Inferior parietal cortex (tissue), 1 donor: ENCODE data around the gene EMCN.
A peak's percentile ranks its signal among the peaks of the same experiment; 100 is the strongest.
"Not testable (repeated sequence)": the region's sequence is repeated elsewhere in the genome, so short reads cannot be mapped to it uniquely, and the experiment has no call there.

ENCODE experiments used
- DNase-seq: peaks from one replicate; pipeline ENCODE4 v3.0.0-alpha.2; 2016; ENCODE audit errors: extremely low spot score

The EMCN gene, protein sequence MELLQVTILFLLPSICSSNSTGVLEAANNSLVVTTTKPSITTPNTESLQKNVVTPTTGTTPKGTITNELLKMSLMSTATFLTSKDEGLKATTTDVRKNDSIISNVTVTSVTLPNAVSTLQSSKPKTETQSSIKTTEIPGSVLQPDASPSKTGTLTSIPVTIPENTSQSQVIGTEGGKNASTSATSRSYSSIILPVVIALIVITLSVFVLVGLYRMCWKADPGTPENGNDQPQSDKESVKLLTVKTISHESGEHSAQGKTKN

DNA sequence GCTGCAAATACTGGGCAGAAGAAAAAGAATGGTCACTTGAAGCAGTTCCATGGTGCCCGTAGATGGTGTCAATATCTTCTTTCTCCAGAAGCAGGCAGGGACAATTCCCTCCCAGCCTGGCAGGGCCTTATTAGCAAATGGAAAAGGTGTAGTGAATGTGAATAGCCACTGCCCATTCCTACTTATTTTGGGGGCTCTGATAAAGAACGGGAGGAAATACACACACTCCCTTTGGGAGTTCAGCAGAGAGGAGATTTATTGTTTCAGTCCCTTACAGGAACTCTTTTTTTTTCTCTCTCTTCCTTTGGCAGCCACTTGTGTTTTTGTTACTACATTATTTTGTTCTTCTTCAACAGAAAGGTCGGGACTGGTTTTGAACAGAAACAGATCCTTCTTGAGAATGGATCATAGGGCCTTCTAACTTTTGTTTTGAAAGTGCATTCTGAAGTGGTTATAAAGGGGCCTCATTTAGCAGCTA, at the start of gene EMCN:
EMCN (minus strand) TSS at position 159 of the 478 bp plus-strand sequence; CDS start at position 51, 108 bp downstream.
- no peak for DNase-seq

DNA sequence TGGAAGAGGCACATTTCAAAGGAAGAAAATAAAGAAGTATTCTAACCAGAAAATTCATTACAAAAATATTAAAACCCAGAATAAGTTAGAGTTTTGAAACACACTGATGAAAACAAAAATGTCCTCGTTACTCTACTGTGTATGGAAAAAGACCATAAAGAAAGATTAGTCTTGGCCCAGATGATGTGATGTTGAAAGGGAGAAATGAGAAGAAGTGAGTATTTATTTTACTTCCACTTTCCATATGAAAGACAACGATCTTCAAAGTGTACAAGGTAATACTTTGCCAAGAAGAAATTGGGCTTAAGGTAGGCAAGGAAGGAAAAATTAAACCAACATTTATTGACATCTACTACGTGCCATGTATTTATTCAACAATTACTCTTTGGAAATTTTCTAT, 48.6 kb upstream of the EMCN start:
- DNase-seq, result no peak

DNA sequence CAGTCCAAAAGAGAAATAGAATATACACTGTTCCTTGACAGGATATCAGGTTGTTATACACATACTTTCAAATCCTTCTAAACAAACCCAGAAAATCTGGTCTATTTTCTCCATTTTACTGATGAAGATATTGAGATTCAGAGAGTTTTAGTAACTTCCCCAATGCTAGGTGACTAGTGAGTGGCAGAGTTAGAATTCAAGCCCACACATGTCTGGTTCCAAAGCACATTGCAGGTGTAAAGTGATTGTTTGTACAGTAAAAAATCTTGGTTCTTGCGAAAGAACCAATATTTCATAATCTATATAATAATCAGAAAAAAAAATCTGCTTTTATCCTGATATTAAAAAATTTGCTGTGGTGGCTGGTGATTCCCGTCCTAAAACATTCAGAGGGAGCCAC, 39.5 kb upstream of the EMCN start:
- no peak for DNase-seq

DNA sequence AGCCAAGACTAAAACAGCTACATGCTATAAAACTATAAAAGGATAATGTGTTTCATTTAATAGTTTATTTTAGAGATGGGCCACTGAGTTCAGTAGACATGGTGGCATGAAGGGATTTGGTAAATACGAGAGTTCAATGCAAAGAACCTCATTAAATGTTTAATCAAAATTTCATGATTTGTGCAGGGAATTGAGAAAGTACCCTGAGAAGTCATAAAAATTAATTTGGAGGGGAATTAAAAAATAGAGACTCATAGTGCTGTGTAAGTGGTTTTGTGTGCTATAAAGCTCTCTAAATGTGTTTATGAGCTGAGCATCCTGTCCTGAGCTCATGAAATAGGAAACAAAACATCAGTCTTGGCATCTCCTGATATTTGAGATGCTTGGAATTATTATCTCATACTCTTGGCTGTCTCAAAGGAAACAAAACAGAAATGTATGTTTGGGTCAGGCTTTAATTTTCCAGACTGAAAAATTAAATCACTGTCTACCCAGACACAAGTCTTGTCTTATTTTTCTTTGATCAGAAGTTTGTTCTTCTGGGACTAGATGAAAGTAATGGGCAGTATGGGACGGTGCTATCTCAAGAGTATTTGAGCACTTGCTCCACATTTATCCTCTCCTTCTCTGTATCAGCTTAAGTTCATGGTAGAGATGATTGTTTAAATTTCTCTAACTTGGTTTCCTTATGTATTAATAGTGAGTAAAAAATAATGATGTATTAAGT, 38.0 kb upstream of the EMCN start:
- no peak for DNase-seq

DNA sequence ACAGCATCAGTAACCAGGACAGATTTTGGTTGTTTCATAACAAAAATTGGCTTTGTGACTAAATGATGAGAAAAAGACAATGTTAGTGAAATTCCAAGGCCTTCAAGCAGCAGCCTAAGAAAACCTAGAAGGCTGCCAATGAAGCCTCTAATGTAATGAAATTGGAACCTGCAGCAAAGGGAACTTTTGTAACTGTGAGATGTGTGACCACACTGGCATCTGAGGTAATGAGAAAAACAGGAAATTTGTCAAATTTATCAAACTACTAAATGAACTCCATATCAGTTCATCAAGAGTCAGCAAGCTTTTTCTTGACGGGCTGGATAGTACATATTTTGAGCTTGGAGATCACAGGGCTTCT, 30.4 kb upstream of the EMCN start:
- no peak for DNase-seq

DNA sequence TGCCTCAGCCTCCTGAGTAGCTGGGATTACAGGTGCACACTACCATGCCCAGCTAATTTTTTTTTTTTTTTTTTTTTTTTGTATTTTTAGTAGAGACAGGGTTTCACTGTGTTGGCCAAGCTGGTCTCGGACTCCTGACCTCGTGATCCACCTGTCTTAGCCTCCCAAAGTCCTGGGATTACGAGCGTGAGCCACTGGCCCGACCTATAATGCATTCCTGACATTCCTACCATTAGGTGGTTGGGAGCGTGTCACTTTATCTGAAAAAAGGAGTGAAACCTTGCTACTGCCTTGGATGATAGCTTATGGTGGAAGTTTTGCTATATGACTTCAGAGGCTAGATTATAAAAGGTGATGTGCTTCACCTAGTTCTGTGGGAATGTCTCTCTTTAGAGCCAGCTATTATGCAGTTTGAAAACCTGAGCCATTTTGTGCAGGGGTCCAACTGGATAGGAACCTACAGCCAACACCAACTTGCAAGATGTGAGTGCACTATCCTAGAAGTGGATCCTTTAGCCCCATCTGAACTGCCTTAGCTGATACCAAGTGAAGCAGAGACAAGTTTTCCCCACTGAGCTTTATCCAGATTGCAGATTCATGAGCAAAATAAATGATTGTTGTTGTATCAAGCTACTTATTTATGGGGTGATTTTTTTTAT, 29.8 kb upstream of the EMCN start:
- no peak for DNase-seq

DNA sequence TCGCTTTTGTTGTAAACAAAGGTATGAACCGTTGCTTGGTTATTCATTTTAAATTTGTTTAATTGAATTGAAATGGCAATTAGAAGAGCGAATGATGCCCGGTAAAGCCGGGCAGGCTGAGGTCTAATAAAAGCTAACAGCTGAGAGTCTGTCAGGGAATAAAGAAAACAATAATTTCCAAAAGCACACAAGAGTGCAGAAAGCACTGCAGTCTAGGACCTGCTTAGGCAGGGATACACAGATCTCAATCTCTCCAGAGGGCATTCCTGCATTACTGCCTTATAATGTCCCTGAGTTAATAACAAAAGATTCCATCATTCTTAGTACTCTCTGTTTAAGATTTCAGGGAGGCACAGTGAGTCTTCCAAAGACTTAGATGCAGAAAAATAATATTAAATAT, 27.6 kb upstream of the EMCN start:
- no peak for DNase-seq

DNA sequence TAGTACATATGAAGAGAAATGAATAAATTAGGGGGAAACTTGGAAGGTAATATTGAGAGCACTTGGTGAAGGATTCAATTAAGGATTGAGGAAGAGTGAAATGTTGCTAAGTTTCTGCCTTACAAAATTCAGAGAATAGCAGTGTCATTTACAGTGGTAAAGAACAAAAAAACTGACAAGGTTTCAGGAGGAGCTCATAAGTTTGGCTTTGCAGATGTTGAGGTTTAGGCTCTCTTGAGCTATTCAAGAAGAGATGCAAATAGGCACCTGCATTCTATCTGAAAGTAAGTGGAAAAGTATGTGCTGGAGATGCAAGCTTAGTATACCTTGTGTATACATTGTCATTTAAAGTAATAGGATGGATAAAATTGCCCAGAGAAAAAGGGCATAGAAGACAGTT, 22.3 kb upstream of the EMCN start:
- no peak for DNase-seq

DNA sequence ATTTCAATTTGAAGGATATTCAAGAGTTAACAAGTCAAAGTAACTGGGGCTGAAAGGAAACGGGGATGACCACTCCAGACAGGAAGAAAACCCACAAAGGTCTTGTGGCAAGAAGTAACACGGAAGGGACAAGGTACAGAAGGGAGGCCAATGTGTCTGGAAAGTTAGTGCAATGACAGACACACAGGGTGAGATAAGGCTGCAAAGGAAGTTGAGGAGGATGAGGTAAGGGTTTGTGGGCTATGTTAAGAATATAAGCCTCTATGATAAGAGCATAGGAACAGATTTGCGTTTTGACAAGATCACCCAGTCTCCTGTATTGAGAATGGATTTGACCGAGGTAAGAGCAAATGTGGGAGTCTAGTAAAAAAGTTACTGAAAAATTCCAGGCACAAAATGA, 21.9 kb upstream of the EMCN start:
- no peak for DNase-seq

DNA sequence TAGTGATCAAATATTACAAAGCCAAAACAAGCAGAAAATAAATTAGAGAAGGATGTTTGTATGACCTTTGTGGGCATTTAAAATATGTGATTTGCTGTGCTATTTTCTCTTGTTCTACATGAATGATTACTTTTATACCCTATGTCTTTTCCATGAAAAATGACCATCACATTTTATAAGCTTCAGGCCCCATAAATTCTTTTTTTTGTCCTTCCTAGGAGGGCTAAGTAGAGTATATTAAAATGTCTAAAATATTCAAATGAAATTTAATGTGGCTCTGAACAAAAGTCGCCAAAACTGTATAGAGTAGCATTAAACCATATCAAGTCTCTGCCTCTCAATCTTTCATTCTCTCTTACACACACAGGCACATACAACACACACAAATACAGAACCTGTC, 15.9 kb upstream of the EMCN start:
- DNase-seq, result no peak

DNA sequence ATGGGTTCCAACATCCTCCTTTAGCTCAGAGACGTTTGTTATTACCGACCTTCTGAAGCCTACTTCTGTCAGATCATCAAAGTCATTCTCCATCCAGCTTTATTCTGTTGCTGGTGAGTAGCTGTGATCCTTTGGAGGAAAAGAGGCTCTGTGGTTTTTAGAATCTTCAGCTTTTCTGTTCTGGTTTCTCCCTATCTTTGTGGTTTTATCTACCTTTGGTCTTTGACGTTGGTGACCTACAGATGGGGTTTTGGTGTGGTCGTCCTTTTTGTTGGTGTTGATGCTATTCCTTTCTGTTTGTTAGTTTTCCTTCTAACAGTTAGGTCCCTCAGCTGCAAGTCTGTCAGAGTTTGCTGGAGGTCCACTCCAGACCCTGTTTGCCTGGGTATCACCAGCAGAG, 12.3 kb upstream of the EMCN start:
- DNase-seq, result not testable (repeated sequence)

DNA sequence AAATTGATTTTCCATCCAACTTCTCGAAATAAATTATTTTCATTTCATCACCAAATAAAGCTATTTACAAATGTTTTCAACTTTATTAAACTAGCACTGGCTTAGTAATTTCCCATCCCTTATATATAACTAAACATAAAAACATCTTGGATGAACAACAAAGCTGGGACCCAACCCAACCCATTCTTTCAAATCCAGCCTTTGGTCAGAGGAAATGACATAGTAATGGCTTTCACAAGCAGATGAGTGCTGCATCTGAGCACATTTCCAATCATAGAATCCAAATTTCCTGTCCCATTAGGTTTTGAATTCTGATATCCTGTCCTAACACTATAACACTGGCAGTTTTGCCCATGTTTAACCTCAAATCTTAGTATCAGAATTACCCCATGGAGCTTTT, 7.9 kb upstream of the EMCN start:
- no peak for DNase-seq

DNA sequence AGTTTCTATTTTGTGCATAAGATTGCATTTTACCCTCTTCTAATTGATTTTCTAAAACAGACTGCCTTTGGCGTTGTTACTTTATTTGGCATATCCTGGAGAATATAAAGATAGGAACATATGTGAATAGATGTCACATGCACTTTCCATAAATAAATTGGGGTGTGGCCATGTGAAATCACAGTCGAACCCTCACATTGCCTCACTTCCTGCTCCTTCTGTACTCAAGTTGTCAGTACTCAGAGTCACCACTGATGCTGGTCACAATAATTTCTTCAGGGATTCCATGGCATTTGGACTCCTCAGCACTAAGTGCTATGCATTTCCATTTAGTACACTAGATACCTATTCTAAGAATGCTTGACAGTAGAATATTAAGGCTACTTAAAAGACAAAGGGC, 1.4 kb upstream of the EMCN start:
- DNase-seq, result no peak

DNA sequence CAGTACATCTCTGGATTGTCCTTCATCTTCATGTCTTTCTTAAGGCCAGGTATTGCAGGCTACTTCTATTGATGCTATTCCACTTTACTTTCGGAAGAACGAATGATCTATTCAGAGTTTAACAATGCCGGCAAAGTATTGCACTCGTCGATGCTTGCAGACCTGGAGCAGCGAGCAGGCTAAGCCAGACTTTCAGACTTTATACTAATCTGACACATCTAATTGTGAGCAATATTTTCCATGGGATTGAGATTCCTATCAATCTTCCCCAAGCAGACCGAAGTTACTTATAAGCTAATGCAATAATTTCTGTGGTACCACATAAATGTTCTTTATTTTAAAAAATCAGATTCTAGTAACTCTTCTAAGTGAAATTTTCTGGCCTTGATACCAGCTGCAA, 1.6 kb downstream of the EMCN start:
- DNase-seq, result no peak

DNA sequence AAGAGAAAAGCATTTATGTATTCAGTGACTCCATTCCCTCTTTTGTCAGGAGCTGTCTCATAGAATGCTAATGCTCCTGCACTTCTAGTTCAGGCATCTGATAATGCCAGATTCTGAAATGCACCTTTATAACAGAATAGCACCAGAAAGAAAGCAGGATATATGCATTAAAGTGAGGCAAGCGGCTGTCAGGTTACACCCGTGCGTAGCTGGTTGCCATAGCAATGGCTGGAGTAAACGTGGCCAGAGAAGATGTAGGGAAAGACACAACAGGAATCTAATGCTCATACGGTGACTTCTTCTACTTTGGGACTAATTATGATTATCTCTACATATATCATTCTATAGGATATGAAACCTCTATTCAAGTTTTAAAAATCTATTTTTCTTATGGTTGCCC, 5.9 kb downstream of the EMCN start:
- no peak for DNase-seq

DNA sequence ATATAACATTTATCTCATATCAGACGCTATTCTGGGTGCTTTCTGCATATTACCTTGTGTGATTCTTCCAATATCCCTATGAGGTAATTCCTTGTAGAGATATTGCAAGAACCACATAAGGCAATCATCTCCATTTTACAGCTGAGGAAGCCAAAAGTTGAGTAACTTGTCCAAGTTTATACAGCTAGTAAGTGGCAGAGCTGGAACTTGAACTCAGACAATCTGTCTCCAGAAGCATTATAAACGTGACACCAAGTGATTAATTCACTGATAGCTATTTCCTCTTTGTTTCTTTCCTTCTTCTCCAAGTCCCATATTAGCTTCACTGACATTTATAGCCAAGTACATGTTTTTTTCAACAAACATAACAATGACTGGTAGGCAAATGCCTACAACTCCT, 7.3 kb downstream of the EMCN start:
- DNase-seq, result no peak

DNA sequence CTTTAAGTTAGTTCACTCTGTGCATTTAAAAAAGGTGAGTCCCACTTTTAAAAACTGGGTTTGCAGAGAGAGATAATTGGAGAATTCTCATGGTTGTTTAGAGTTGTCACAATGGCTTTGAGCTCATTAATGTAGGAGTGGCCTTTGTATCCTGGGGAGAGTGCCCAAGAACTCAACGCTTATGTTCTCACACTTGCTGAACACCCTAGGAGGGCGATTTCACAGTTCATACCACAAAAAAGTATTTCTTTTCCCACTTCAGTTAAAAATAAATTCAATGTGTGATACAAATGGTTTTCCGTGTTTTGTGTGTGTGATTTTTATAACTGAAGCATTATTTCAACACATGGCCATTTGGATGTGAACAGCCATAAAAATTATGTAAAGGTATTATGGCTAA, 8.4 kb downstream of the EMCN start:
- DNase-seq, result peak; percentile 40

DNA sequence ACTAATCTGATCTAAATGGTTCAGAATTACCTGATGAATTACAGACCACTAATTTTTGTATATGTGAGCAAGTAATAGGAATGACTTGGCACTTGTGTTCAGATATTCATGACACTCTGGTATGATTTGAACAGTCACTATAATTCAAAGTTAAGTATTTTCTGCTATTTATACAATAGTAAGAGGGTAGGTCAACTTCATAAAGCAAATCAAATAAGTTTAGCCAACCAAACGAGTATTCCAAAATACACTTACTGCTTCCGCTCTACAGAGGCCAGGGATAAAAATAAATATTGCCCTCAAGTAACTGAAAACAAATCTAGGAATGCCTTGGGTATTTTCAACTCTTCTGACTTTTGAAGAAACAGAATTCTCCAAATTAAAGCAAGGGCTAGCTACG, 9.1 kb downstream of the EMCN start:
- no peak for DNase-seq

DNA sequence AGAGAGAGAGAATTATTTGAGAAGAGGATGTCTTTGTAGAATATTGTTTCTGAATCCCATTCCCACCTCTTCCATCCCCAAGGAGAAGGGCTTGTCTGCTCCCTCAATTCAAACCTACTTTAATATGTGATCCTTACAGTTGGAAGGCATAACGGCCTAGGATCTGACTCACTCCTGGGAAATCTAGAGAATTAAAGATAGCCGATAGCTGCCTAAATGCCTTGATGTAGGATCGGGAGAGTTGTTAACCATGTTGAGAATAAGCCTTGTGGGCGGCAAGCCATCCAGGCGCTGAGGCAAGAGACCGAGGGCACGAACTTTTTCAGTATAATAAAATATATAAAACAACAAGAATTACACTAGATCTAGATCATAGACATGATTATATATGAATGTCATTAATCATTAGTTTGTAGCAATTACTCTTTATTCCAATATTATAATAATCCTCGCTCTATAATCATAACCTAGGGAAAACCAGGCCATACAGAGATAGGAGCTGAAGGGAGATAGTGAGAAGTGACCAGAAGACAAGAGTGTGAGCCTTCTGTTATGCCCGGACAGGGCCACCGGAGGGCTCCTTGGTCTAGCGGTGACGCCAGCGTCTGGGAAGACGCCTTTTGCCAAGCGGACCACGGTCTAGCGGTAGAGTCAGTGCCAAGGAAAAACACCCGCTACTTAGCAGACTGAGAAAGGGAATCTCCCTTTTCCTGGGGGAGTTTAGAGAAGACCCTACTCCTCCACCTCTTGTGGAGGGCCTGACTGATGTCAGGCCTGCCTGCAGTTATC, 13.5 kb downstream of the EMCN start:
- DNase-seq, result no peak

DNA sequence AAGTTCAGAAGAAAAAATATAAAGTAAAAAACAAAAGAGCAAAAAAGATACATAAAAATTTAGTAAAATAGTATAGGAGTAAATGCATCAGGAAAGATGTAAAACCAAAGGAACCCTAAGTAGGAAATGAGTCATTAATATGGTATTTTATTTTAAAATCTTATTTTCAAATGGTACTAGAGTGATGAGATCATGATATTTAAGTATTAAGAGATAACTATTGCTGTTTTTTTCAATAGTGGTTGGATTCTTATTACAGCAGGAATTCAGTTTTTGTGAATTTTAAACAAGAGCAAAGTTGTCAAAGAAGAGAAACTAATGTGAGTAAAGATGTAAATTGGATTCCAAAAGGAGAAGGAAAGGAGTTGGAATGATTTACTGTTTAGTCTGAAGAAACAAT, 20.0 kb downstream of the EMCN start:
- no peak for DNase-seq

DNA sequence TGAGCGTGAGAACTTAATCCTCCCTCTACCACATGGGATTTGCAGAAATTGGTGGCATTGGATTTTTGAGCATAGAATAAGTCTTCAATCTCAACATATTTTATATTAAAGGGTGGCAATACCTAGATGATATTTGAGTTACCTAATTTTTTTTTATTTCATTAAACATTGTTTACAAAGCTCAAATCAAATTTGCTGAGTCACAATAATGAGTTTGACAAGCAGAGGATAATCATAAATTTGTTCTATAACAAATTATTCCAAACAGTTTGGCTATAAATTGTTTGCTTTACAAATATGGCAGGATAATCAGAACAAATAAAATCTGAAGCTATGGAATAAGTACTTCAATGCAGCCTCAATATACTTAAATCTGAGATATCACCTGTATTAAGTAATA, 22.7 kb downstream of the EMCN start:
- DNase-seq, result no peak

DNA sequence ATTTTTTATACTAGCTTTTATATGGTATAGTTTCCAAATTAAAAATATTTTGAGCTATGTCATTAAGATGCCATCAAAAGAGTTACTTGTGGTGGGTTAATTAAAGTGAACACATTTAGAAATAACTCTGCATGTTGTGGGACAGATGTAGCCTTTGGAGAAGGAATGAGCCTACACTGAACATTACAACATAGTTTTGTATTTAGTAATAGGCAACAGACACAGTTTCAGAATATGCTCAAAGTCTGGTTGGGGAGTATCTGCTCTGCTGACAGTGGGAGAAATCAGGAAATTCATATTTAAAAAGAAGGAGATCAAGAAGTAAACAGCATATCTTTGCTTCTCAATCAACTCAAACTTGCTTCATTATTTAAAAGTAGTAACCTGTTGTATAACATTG, 23.7 kb downstream of the EMCN start:
- DNase-seq, result no peak
